ENCODE results near the gene PRKCSH. TPM values are rescaled to one million over a fixed set of nuclear protein-coding genes. Genes with fewer than 3 reads are reported as not detected.

PRKCSH gene
- total and polyA plus RNA-seq, 10 of the 15 experiments (the other 5 are each of a cell fraction or from before 2014, with no cell fraction given): 1.1 to 280 (median 44.1) TPM

DNA sequence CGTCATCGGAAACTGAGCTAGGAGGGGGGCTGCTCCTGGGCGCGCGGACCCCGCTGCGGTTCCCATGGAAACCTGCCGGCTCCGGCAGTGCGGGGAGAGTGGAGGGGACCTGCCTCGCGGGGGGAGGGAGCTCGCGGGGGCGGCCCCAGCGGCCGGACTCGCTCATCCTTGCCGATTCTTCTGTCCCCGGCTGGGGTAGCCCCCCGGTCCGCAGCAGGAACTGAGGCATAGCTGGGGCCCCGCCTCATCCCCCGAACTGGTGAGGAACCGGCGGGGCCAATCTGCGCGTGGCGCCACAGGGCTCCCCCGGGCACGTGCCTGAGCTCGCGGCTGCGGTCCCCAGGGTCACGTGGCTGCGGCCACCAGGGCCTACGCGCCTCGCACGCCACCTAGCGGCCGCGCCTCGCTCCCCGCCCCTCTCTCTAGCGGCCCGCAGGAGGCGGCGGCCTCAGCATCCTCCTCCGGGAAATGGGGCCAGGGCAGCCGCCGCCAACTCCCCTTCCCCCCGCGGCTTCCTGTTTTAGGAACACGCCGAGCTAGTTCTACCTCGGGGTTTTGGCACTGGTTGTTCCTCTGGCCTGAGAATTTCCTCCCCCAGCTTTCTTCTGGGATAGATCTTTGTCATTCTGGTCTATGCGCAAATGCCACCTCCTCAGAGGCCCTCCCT is 47.1 kb downstream of the PRKCSH start (continued):
- peak; percentile 89; the same call in 1 of the 2 replicates for TF ChIP-seq ZNF592 (IDR thresholded peaks at IDR 0.05)
- peak; percentile 28; the same call in 1 of the 2 replicates for TF ChIP-seq TAF1 (IDR thresholded peaks at IDR 0.05; ENCODE audit: borderline replicate concordance, low read depth, low read length)
- peak in 1 of 2 experiments; percentile 47; a peak in 1 of 3 replicates for TF ChIP-seq EGR1 (IDR thresholded peaks at IDR 0.05; ENCODE audit: borderline replicate concordance in 1 of 2, low read depth in 2 of 2, low read length in 2 of 2)
- no peak for TF ChIP-seq SMAD5 (IDR thresholded peaks at IDR 0.05; ENCODE audit: low read depth)
- TF ChIP-seq POLR2AphosphoS2 (IDR thresholded peaks at IDR 0.05; ENCODE audit: low read depth, low read length): peak; percentile 60
- TF ChIP-seq FOS (IDR thresholded peaks at IDR 0.05; ENCODE audit: borderline replicate concordance, extremely low read depth, insufficient read length): no peak
- peak; percentile 92 for TF ChIP-seq LARP7 (IDR thresholded peaks at IDR 0.05)
- TF ChIP-seq IKZF1 (conservative IDR thresholded peaks at IDR 0.05): peak; percentile 72
- no peak for TF ChIP-seq SREBF2 (IDR thresholded peaks at IDR 0.05; ENCODE audit: low read length)
- peak; percentile 88 for TF ChIP-seq NR2F1 (conservative IDR thresholded peaks at IDR 0.05)
- no peak for TF ChIP-seq SRF (IDR thresholded peaks at IDR 0.05; ENCODE audit: low read depth in 2 of 2, low read length in 2 of 2)
- TF ChIP-seq GATAD2B (conservative IDR thresholded peaks at IDR 0.05; ENCODE audit: low read depth): peak; percentile 90
- TF ChIP-seq HDAC6 (IDR thresholded peaks at IDR 0.05; ENCODE audit: unreplicated experiment): no peak
- peak; percentile 81 for TF ChIP-seq SMC3 (IDR thresholded peaks at IDR 0.05; ENCODE audit: borderline replicate concordance, low read length)
- TF ChIP-seq CREM (IDR thresholded peaks at IDR 0.05; ENCODE audit: low read depth): peak; percentile 23; the same call in 1 of the 2 replicates
- TF ChIP-seq USF2 (IDR thresholded peaks at IDR 0.05; ENCODE audit: borderline replicate concordance, low read depth, low read length): peak; percentile 94
- peak; percentile 89 for TF ChIP-seq DPF2 (IDR thresholded peaks at IDR 0.05)
- TF ChIP-seq BMI1 (IDR thresholded peaks at IDR 0.05; ENCODE audit: borderline replicate concordance): 0 out of 2 replicates have a peak, but pooled peaks have one; percentile 58
- TF ChIP-seq RCOR1 (conservative IDR thresholded peaks at IDR 0.05; ENCODE audit: low read depth, low read length): peak; percentile 83; the same call in 1 of the 2 replicates
- TF ChIP-seq TBL1XR1 (IDR thresholded peaks at IDR 0.05; ENCODE audit: low read depth, low read length): peak; percentile 60; the same call in 1 of the 2 replicates
- peak; percentile 91; the same call in 1 of the 2 replicates for TF ChIP-seq ZNF207 (IDR thresholded peaks at IDR 0.05; ENCODE audit: borderline replicate concordance)
- peak; percentile 90 for TF ChIP-seq RELA (IDR thresholded peaks at IDR 0.05; ENCODE audit: borderline replicate concordance, partially characterized antibody)
- TF ChIP-seq MYB (IDR thresholded peaks at IDR 0.05; ENCODE audit: borderline replicate concordance, low read depth, low read length): no peak
- 0 out of 2 replicates have a peak, but pooled peaks have one; percentile 53 for TF ChIP-seq ESRRA (IDR thresholded peaks at IDR 0.05; ENCODE audit: low read length)
- TF ChIP-seq IRF4 (IDR thresholded peaks at IDR 0.05; ENCODE audit: low read depth, low read length): peak; percentile 5; the same call in 1 of the 2 replicates
- peak; percentile 7 to 35; a peak in 1 of 4 replicates for TF ChIP-seq EP300 (IDR thresholded peaks at IDR 0.05; ENCODE audit: borderline replicate concordance in 1 of 2, control insufficient read depth in 1 of 2, low read depth in 2 of 2, low read length in 2 of 2)

All from GM12878 (cell line).